HepG2 (cell line): ENCODE measurements around the gene ORC2. TPM values are rescaled to one million over a fixed set of nuclear protein-coding genes. Genes with fewer than 3 reads are reported as not detected.
"Not testable (repeated sequence)": the region's sequence is repeated elsewhere in the genome, so short reads cannot be mapped to it uniquely, and the experiment has no call there.

Source experiments
- ATAC-seq: fragments of 200-7000 bp; cut with Tn5 transposase; 3 replicates; pipeline ENCODE4 v1.9.1; 2020; ENCODE audit warnings: mild to moderate bottlenecking, moderate library complexity
- BruUV-seq: library from RNA; stranded (reverse); fragments of 400-500 nt; replicated peaks from 2 replicates; lab custom pipeline; 2021; lab: Mats Ljungman, UMichigan
- CTCF ChIA-PET: fragments of 300-600 bp; formaldehyde crosslinking; extraction: SDS; loops from one replicate; lab custom pipeline; 2021; ENCODE audit warnings: low total read pairs, inconsistent platforms, low intra/inter-chr PET ratio; lab: Yijun Ruan, JAX
- POLR2A ChIA-PET: fragments of 350-600 bp; sonication (Branson Sonifier 250); formaldehyde crosslinking; loops from one replicate; lab custom pipeline; 2020; ENCODE audit warnings: antibody characterized with exemption, inconsistent platforms; lab: Yijun Ruan, JAX
- DNase-seq: peaks from one replicate; pipeline ENCODE4 v3.0.0-alpha.2; 2015; ENCODE audit warnings: low spot score
- FAIRE-seq: peaks from 3 replicates; lab custom pipeline; 2011; peaks lifted over from hg19 to GRCh38; lab: Jason Lieb, UNC
- H2AFZ ChIP-seq: one replicate; pipeline ENCODE4 v1.6.1; 2011; ENCODE audit warnings: low read length, inconsistent platforms
- H3K27ac ChIP-seq: fragments of 300-600 bp; 3 replicates; pipeline ENCODE4 v1.8.0; 2011; ENCODE audit warnings: mixed run types, mild to moderate bottlenecking, mixed read lengths, low read length, inconsistent platforms; ENCODE audit not compliant: insufficient read depth; ENCODE audit errors: extremely low read length
- H3K27me3 ChIP-seq, 2 experiments: fragments of 200-600 bp in 1 of 2; 2 replicates in 1 of 2; 3 replicates in 1 of 2; pipeline versions ENCODE4 v1.6.0 to v1.8.0; 2011; ENCODE audit warnings: low read length in 2 of 2, mild to moderate bottlenecking in 2 of 2, moderate library complexity in 2 of 2, inconsistent platforms in 1 of 2; ENCODE audit not compliant: insufficient read depth in 2 of 2, control insufficient read depth in 1 of 2
- H3K36me3 ChIP-seq, 2 experiments: fragments of 200-600 bp in 1 of 2; replicated peaks in 1 of 2; 2 replicates in 1 of 2; 3 replicates in 1 of 2; pipeline versions ENCODE4 v1.5.1 to v1.8.0; 2011; ENCODE audit warnings: low read length in 2 of 2, inconsistent platforms in 1 of 2; ENCODE audit not compliant: insufficient read depth in 2 of 2, control insufficient read depth in 1 of 2
- H3K4me1 ChIP-seq: 2 replicates; pipeline ENCODE4 v1.5.1; 2012; ENCODE audit warnings: low read length, inconsistent platforms; ENCODE audit not compliant: insufficient read depth
- H3K4me2 ChIP-seq: 2 replicates; pipeline ENCODE4 v1.6.0; 2011; ENCODE audit warnings: low read depth, low read length, inconsistent platforms
- H3K4me3 ChIP-seq, 3 experiments: fragments of 200-600 bp in 1 of 3; sonication (generic), shearing (Covaris generic) in 1 of 3; replicated peaks in 1 of 3; 2 replicates each; pipeline ENCODE4 v1.5.1; 2011 to 2016; ENCODE audit warnings: low read length in 3 of 3, inconsistent platforms in 2 of 3, low read depth in 2 of 3, mild to moderate bottlenecking in 2 of 3, control low read depth in 1 of 3, mixed read lengths in 1 of 3; ENCODE audit not compliant: insufficient read depth in 1 of 3
- H3K79me2 ChIP-seq: one replicate; pipeline ENCODE4 v1.6.1; 2011; ENCODE audit warnings: low read length, inconsistent platforms; ENCODE audit not compliant: insufficient read depth
- H3K9ac ChIP-seq: 2 replicates; pipeline ENCODE4 v1.6.0; 2011; ENCODE audit warnings: mild to moderate bottlenecking, low read depth, low read length, inconsistent platforms; ENCODE audit not compliant: insufficient read depth
- H3K9me3 ChIP-seq: 2 replicates; pipeline ENCODE4 v1.5.1; 2012; ENCODE audit warnings: mild to moderate bottlenecking, low read length
- H4K20me1 ChIP-seq: 2 replicates; pipeline ENCODE4 v1.6.0; 2011; ENCODE audit warnings: inconsistent platforms, mild to moderate bottlenecking, low read length, moderate library complexity; ENCODE audit not compliant: insufficient read depth
- CEBPG ChIP-seq: IDR thresholded peaks from 2 replicates; pipeline ENCODE4 v1.6.1; 2016
- NR2F1 ChIP-seq, 2 experiments: fragments of 450-650 bp in 1 of 2; formaldehyde crosslinking in 1 of 2; IDR thresholded peaks; 2 replicates each; pipeline versions ENCODE4 v1.5.0 to v1.6.1; 2016 to 2020; ENCODE audit warnings: mild to moderate bottlenecking in 1 of 2, missing compliant biosample characterization in 1 of 2, missing genetic modification reagents in 1 of 2, moderate library complexity in 1 of 2
- SALL1 ChIP-seq: sonication (generic); formaldehyde crosslinking; IDR thresholded peaks from 2 replicates; pipeline ENCODE4 v1.8.0; 2022; ENCODE audit warnings: mild to moderate bottlenecking, missing genetic modification reagents
- SPEN ChIP-seq: sonication (generic); formaldehyde crosslinking; IDR thresholded peaks from 2 replicates; pipeline ENCODE4 v1.5.1; 2020; ENCODE audit warnings: low read depth, mild to moderate bottlenecking, missing genetic modification reagents
- ZFP62 ChIP-seq: sonication (generic); formaldehyde crosslinking; IDR thresholded peaks from 2 replicates; pipeline ENCODE4 v1.4.0; 2020; ENCODE audit warnings: missing genetic modification reagents
- WGBS: methylation state at CpG from one replicate; pipeline ENCODE4 v1.1.6; 2017; ENCODE audit warnings: low lambda C conversion rate; 5-methylcytosine and 5-hydroxymethylcytosine counted together
- in situ Hi-C: cut with HindIII; loops from 2 replicates; pipeline ENCODE4 v1.10.0; 2017; ENCODE audit warnings: low pct_unique_long_range_greater_than_20kb; ENCODE audit not compliant: extremely low pct_ligation_motif_present
- intact Hi-C: fragments of 100-400 bp; cut with micrococcal nuclease; formaldehyde crosslinking; loops from one replicate; pipeline ENCODE4 v1.10.0; 2022; ENCODE audit not compliant: unreplicated experiment
- polyA plus RNA-seq, 8 experiments: library from polyadenylated mRNA; depleted of rRNA in 3 of 8; stranded (reverse) in 7 of 8; unstranded in 1 of 8; fragments of >200 nt; fragmentation: Illumina TruSeq in 4 of 8; extraction: Trizol in 4 of 8; gene quantifications; 2 replicates each; pipeline versions ENCODE4 v1.2.1 to v1.2.3, GENCODE V29; 2011 to 2016; ENCODE audit warnings: low read depth in 4 of 8, missing spikeins in 1 of 8, mixed read lengths in 1 of 8; ENCODE audit not compliant: insufficient read depth in 1 of 8
- total RNA-seq, 5 experiments: library from RNA; depleted of rRNA; stranded (reverse); fragments of >200 nt; fragmentation: Illumina TruSeq; extraction: Trizol; gene quantifications; 2 replicates each; pipeline ENCODE4 v1.2.3, GENCODE V29; 2016; ENCODE audit warnings: low read depth in 1 of 5
- TF ChIP-seq, protein P1 (sequence below): sonication (generic); formaldehyde crosslinking; IDR thresholded peaks from 2 replicates; pipeline ENCODE4 v1.4.0; 2020; ENCODE audit warnings: missing genetic modification reagents, mild to moderate bottlenecking, borderline replicate concordance
- TF ChIP-seq, protein P2 (sequence below): sonication (generic); formaldehyde crosslinking; conservative IDR thresholded peaks from 2 replicates; pipeline ENCODE4 v1.4.0; 2020; ENCODE audit warnings: missing genetic modification reagents

ORC2 gene
- total and polyA plus RNA-seq, 2 of the 13 experiments (the other 11 are each of a cell fraction or from before 2014, with no cell fraction given): 19.3 to 73.5 TPM

DNA sequence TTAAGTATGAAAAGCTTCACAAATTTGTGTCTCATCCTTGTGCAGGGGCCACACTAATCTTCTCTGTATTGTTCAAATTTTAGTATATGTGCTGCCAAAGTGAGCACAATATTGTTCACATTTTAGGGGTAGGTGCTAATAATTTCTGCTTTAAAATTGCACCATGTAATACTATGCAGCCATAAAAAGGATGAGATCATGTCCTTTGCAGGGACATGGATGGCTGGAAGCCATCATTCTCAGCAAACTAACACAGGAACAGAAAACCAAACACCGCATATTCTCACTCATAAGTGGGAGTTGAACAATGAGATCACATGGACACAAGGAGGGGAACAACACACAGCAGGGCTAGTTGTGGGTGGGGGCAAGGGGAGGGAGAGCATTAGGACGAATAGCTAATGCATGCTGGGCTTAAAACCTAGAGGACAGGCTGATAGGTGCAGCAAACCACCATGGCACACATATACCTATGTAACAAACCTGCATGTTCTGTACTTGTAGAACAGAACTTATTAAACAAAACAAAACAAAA, 81.7 kb downstream of the ORC2 start:
- CTCF ChIA-PET, H3K27me3 ChIP-seq, H3K4me2 ChIP-seq, BruUV-seq, H3K79me2 ChIP-seq, H3K4me3 ChIP-seq, H3K9ac ChIP-seq, in situ Hi-C loops, H2AFZ ChIP-seq, H4K20me1 ChIP-seq, DNase-seq, POLR2A ChIA-PET, ATAC-seq, H3K9me3 ChIP-seq, H3K27ac ChIP-seq, FAIRE-seq: not testable (repeated sequence)
- Histone ChIP-seq H3K4me1 (peaks cover 34% of the 10 kb centered on the region), H3K36me3 (peaks cover 12 to 57% of the 10 kb centered on the region in 2 experiments)
- intact Hi-C loops: loop anchor here (10.0 kb wide), 1 partner anchor 137 kb away; no protein-coding TSS in a partner anchor
- 94% methylated on average over 2 of the region's 2 CpGs for WGBS

DNA sequence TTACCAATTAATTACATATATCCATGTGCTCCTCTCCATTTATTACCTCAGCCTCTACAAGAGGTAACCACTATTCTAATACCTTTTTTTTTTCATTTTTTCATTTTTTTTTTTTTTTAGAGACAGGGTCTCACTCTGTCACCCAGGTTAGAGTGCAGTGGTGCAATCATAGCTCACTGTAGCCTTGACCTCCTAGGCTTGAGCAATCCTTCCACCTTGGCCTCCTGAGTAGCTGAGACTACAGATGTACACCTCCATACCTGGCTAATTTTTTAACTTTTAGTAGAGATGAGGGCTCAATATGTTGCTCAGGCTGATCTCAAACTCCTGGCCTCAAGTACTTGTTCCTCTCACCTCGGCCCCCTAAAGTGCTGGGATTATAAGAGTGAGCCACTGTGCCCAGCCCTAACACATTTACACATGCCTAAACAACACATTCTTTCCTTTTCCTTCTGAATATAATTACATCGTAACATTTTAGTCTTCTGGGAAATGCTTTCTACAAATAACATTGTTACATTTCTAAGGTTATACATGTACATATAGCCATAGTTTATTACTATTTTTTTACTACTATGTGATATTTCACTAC, 85.1 kb downstream of the ORC2 start:
- FAIRE-seq (no peak), ATAC-seq (peak; percentile 56), DNase-seq (no peak)
- H4K20me1 ChIP-seq: no peaks in the 10 kb centered on the region
- no TSS peak for BruUV-seq
- ChIA-PET CTCF (no interaction called here), POLR2A (interaction anchor here (0.7 to 1.5 kb wide), 6 partner anchors 11 to 238 kb away, joined by 3 to 12 read pairs (median 4); partner anchors contain the start of genes CFLAR, CLK1, NIF3L1 and PPIL3)
- no peak overlapping the region for H3K9ac ChIP-seq
- peaks cover 17 to 74% of the 10 kb centered on the region in 2 experiments for H3K36me3 ChIP-seq
- H2AFZ ChIP-seq: no peak overlapping the region
- intact Hi-C loops: no loop called here
- H3K27ac ChIP-seq: no peak overlapping the region
- no peaks in the 10 kb centered on the region; a peak in 1 of 5 replicates for H3K27me3 ChIP-seq
- peaks cover 27% of the 10 kb centered on the region for H3K4me1 ChIP-seq
- WGBS: 90% methylated on average over 2 of the region's 2 CpGs
- H3K79me2 ChIP-seq: no peaks in the 10 kb centered on the region
- H3K4me3 ChIP-seq: no peak overlapping the region
- H3K4me2 ChIP-seq: no peak overlapping the region
- no peaks in the 10 kb centered on the region for H3K9me3 ChIP-seq
- in situ Hi-C loops: no loop called here
- TF ChIP-seq CEBPG (CRISPR knock-in tag): peak; percentile 71; the same call in 1 of the 2 replicates
- TF ChIP-seq, protein P1, sequence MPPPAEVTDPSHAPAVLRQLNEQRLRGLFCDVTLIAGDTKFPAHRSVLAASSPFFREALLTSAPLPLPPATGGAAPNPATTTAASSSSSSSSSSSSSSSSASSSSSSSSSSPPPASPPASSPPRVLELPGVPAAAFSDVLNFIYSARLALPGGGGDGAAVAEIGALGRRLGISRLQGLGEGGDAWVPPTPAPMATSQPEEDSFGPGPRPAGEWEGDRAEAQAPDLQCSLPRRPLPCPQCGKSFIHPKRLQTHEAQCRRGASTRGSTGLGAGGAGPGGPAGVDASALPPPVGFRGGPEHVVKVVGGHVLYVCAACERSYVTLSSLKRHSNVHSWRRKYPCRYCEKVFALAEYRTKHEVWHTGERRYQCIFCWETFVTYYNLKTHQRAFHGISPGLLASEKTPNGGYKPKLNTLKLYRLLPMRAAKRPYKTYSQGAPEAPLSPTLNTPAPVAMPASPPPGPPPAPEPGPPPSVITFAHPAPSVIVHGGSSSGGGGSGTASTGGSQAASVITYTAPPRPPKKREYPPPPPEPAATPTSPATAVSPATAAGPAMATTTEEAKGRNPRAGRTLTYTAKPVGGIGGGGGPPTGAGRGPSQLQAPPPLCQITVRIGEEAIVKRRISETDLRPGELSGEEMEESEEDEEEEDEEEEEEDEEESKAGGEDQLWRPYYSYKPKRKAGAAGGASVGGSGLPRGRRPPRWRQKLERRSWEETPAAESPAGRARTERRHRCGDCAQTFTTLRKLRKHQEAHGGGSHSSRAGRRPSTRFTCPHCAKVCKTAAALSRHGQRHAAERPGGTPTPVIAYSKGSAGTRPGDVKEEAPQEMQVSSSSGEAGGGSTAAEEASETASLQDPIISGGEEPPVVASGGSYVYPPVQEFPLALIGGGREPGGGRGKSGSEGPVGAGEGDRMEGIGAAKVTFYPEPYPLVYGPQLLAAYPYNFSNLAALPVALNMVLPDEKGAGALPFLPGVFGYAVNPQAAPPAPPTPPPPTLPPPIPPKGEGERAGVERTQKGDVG (CRISPR knock-in tag): no peak
- TF ChIP-seq, protein P2, sequence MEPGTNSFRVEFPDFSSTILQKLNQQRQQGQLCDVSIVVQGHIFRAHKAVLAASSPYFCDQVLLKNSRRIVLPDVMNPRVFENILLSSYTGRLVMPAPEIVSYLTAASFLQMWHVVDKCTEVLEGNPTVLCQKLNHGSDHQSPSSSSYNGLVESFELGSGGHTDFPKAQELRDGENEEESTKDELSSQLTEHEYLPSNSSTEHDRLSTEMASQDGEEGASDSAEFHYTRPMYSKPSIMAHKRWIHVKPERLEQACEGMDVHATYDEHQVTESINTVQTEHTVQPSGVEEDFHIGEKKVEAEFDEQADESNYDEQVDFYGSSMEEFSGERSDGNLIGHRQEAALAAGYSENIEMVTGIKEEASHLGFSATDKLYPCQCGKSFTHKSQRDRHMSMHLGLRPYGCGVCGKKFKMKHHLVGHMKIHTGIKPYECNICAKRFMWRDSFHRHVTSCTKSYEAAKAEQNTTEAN: no peak
- no peak for TF ChIP-seq SPEN
- no peak for TF ChIP-seq ZFP62
- TF ChIP-seq NR2F1 (CRISPR knock-in tag; IDR thresholded peaks at IDR 0.05): peak in 1 of 2 experiments; percentile 64; a peak in 2 of 4 replicates
- peak; percentile 24; the same call in 1 of the 2 replicates for TF ChIP-seq SALL1 (CRISPR knock-in tag)
